Lung (tissue), 12 donors: ENCODE measurements around the gene PTTG1IP. TPM values are rescaled to one million over a fixed set of nuclear protein-coding genes. Genes with fewer than 3 reads are reported as not detected.

Experiments used
- ATAC-seq: fragments of 200-7000 bp; cut with Tn5 transposase; one replicate; pipeline ENCODE4 v1.9.1; 2020; ENCODE audit warnings: moderate number of reproducible peaks; ENCODE audit not compliant: insufficient read depth, low FRiP score
- DNase-seq, 3 donors: peaks; one replicate each; pipeline ENCODE4 v3.0.0-alpha.2; 2013 to 2017
- H3K27ac ChIP-seq, 2 donors: one replicate each; pipeline ENCODE4 v1.5.1; 2013; ENCODE audit warnings: mild to moderate bottlenecking in 2 of 2, moderate library complexity in 2 of 2, control low read depth in 1 of 2, inconsistent platforms in 1 of 2, low read depth in 1 of 2, low read length in 1 of 2
- H3K27me3 ChIP-seq, 3 donors: one replicate each; pipeline ENCODE4 v1.5.1; 2013; ENCODE audit warnings: low read length in 2 of 3; ENCODE audit not compliant: control insufficient read depth in 3 of 3, insufficient read depth in 3 of 3
- H3K36me3 ChIP-seq, 4 donors: one replicate each; pipeline ENCODE4 v1.5.1; 2013; ENCODE audit warnings: low read length in 4 of 4, mild to moderate bottlenecking in 1 of 4, moderate library complexity in 1 of 4; ENCODE audit not compliant: control insufficient read depth in 4 of 4, insufficient read depth in 4 of 4
- H3K4me1 ChIP-seq, 5 donors: one replicate each; pipeline ENCODE4 v1.5.1; 2013; ENCODE audit warnings: low read length in 5 of 5, mild to moderate bottlenecking in 2 of 5, moderate library complexity in 1 of 5; ENCODE audit not compliant: control insufficient read depth in 5 of 5, insufficient read depth in 5 of 5
- H3K4me3 ChIP-seq: one replicate; pipeline ENCODE4 v1.5.1; 2013; ENCODE audit warnings: mild to moderate bottlenecking, control low read depth, moderate library complexity
- H3K9ac ChIP-seq, 2 donors: one replicate each; pipeline ENCODE4 v1.5.1; 2013; ENCODE audit warnings: low read length in 2 of 2, control low read depth in 1 of 2; ENCODE audit not compliant: insufficient read depth in 1 of 2
- H3K9me3 ChIP-seq, 4 donors: one replicate each; pipeline ENCODE4 v1.5.1; 2013; ENCODE audit warnings: low read length in 3 of 4, mild to moderate bottlenecking in 1 of 4, moderate library complexity in 1 of 4; ENCODE audit not compliant: control insufficient read depth in 4 of 4, insufficient read depth in 3 of 4
- WGBS, 2 donors: extraction: QIAGEN DNeasy Blood & Tissue Kit; methylation state at CpG; one replicate each; pipeline ENCODE4 v1.1.7; 2013; 5-methylcytosine and 5-hydroxymethylcytosine counted together
- polyA plus RNA-seq, 2 donors: library from polyadenylated mRNA; stranded (reverse); fragments of 200-250 nt; gene quantifications; one replicate each; pipeline ENCODE4 v1.2.1, GENCODE V29; 2013
- total RNA-seq, 2 donors: library from RNA; depleted of rRNA in 1 of 2; stranded (reverse); fragments of >200 nt in 1 of 2; gene quantifications; one replicate each; pipeline ENCODE4 v1.2.1, GENCODE V29; 2014 to 2021
- TF ChIP-seq, protein P1 (sequence below): IDR thresholded peaks from 2 replicates; pipeline ENCODE4 v1.5.1; 2012; ENCODE audit warnings: mild to moderate bottlenecking; ENCODE audit errors: control extremely low read depth, extremely low read depth
- donor health status: control.
- donor health status: control.
- donor health status: Bipolar disorder and iron deficiency.
- donor health status: healthy.
- donor health status: DM: yes; HTN: yes; CAD: no.

PTTG1IP gene
- total and polyA plus RNA-seq, 4 donors, result 139 to 247 (median 226) TPM

DNA sequence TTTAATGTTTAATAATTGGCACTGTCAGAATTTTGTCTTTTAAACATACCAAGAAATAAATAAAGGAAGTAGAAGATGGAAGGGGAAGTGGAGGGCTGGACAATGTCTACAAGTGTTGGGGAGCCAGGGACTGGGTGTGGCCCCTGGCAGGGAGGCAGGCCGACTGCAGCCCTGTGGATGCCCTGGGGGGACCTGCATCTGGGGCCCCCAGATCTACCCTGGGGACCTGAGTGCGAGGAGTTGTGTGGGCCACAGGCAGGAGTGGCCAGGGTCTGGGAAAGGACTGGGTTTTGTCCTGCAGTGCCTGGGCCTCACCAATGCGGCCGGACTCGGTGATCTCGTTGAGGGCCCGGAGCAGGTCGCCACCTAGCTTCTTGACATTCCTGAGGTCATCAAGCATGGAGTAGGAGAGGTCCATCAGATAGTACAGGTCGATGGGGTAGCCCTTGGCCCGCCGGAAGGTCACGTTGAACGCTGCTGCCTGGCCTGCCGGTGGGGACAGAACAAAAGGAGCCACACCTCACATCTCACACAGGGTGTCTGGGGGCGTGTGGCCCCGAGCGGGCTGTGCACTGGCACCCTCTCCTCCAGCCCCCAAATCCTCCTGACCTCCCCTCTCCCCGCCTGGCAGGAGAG lies 29.7 kb upstream of the PTTG1IP start:
- H3K36me3 ChIP-seq, result peaks cover 0 to 12% (median 0%) of the 10 kb centered on the region in 4 donors
- H3K27me3 ChIP-seq, result peaks cover 0 to 13% (median 0%) of the 10 kb centered on the region in 3 donors
- no peak overlapping the region for H3K4me3 ChIP-seq
- 76 to 87% methylated on average over 18 of the region's 18 CpGs for WGBS, 2 donors
- H3K9me3 ChIP-seq, result peaks cover 0 to 4% (median 0%) of the 10 kb centered on the region in 4 donors
- no peak for ATAC-seq
- no peak overlapping the region for H3K27ac ChIP-seq
- H3K4me1 ChIP-seq, result peaks cover 0 to 10% (median 6%) of the 10 kb centered on the region in 5 donors
- no peak overlapping the region for H3K9ac ChIP-seq
- DNase-seq, result no peak
- TF ChIP-seq, protein P1, sequence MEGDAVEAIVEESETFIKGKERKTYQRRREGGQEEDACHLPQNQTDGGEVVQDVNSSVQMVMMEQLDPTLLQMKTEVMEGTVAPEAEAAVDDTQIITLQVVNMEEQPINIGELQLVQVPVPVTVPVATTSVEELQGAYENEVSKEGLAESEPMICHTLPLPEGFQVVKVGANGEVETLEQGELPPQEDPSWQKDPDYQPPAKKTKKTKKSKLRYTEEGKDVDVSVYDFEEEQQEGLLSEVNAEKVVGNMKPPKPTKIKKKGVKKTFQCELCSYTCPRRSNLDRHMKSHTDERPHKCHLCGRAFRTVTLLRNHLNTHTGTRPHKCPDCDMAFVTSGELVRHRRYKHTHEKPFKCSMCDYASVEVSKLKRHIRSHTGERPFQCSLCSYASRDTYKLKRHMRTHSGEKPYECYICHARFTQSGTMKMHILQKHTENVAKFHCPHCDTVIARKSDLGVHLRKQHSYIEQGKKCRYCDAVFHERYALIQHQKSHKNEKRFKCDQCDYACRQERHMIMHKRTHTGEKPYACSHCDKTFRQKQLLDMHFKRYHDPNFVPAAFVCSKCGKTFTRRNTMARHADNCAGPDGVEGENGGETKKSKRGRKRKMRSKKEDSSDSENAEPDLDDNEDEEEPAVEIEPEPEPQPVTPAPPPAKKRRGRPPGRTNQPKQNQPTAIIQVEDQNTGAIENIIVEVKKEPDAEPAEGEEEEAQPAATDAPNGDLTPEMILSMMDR, result no peak

DNA sequence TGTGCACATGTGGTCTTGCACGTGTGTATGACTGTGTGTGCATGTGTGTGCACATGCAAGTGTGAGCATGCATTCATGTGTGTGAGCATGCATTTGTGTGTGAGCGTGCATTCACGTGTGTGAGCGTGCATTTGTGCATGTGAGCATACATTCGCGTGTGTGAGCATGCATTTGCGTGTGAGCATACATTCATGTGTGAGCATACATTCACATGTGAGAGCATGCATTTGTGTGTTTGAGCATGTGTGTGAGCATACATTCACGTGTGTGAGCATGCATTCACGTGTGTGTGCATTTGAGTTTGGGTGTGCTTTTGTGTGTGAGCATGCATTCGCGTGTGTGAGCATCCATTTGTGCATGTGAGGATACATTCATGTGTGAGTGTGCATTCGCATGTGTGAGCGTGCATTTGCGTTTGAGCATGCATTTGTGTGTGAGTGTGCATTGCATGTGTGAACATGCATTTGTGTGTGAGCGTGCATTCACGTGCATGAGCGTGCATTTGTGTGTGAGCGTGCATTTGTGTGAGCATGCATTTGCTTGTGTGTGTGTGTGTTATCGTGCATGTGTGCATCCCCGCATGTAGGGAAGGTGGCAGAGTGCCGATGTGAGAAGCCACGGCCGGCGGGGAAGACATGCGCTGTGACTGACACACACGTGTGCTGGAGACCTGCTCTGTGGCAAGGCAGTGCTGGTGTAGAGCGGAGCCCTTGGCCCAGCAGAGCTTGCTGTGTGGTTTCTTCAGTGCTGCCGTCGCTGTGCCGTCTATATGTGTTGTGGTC lies 29.0 kb upstream of the PTTG1IP start:
- 86 to 88% methylated on average over 30 of the region's 30 CpGs for WGBS, 2 donors
- DNase-seq, result no peak

DNA sequence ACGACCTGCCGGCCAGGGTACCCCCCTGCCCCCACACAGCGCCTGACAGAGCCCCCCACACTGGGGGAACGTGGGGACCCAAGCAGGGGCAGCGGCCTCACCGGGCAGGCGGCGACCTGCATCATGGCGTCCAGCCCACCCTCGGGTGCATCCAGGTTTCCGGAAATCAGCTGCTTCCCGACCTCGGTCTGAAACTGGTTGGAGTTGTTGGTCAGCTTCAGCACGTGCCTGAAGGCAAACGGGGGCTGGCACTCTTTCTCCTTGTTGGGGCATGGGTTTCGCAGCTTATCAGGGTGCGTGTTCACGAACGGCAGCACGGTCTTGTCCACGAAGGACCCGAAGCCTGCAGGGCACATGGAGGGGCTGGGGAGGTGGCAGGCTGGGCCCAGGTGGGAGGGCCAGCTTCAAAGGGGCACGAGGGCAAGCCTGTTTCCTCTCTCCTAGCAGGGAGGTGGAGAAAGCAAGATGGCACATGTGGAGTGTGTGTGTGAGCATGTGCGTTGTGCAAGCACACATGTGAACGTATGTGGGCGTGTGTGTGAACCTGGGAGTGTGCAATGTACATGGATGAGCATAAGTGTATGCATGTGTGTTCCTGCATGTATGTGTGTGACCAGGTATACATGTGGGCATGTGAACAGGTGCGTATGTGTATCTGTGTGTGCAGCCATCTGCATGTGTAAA lies 28.0 kb upstream of the PTTG1IP start:
- 74 to 85% methylated on average over 27 of the region's 27 CpGs for WGBS, 2 donors

More for the DNA sequence above, 29.0 kb upstream of the PTTG1IP start:
- TF ChIP-seq, protein P1, result no peak
- peaks cover 0 to 10% (median 0%) of the 10 kb centered on the region in 3 donors for H3K27me3 ChIP-seq
- peaks cover 0 to 4% (median 0%) of the 10 kb centered on the region in 4 donors for H3K9me3 ChIP-seq
- no peak for ATAC-seq
- H3K36me3 ChIP-seq, result peaks cover 0 to 12% (median 0%) of the 10 kb centered on the region in 4 donors
- H3K4me1 ChIP-seq, result peaks cover 0 to 9% (median 0%) of the 10 kb centered on the region in 5 donors
- no peak overlapping the region for H3K27ac ChIP-seq
- no peak overlapping the region for H3K4me3 ChIP-seq
- H3K9ac ChIP-seq, result no peak overlapping the region

More for the DNA sequence above, 28.0 kb upstream of the PTTG1IP start:
- Histone ChIP-seq H3K36me3 (peaks cover 0 to 15% (median 0%) of the 10 kb centered on the region in 4 donors), H3K4me3 (no peak overlapping the region), H3K4me1 (peaks cover 0 to 15% (median 0%) of the 10 kb centered on the region in 5 donors), H3K9me3 (peaks cover 0 to 4% (median 0%) of the 10 kb centered on the region in 4 donors), H3K27ac (no peak overlapping the region), H3K9ac (no peak overlapping the region), H3K27me3 (peaks cover 0 to 10% (median 0%) of the 10 kb centered on the region in 3 donors)
- ATAC-seq (no peak), DNase-seq (no peak)
- TF ChIP-seq, protein P1, result no peak
